Vagina (tissue), 2 donors: ENCODE measurements around the gene ADGRB2. TPM values are rescaled to one million over a fixed set of nuclear protein-coding genes. Genes with fewer than 3 reads are reported as not detected.

ENCODE experiments used
- DNase-seq, 2 donors: peaks; one replicate each; pipeline ENCODE4 v3.0.0-alpha.2; 2017; ENCODE audit errors: extremely low spot score in 2 of 2
- H3K27ac ChIP-seq: fragments of 200-600 bp; sonication (generic); one replicate; pipeline ENCODE4 v1.5.1; 2019
- H3K27me3 ChIP-seq: fragments of 200-600 bp; sonication (generic); one replicate; pipeline ENCODE4 v1.5.1; 2019
- H3K36me3 ChIP-seq, 2 donors: fragments of 200-600 bp; sonication (generic); one replicate each; pipeline ENCODE4 v1.5.1; 2017 to 2019
- H3K4me1 ChIP-seq: fragments of 200-600 bp; sonication (generic); one replicate; pipeline ENCODE4 v1.5.1; 2019
- H3K4me3 ChIP-seq, 2 donors: fragments of 200-600 bp; sonication (generic); 1 replicate in 1 of 2; 2 replicates in 1 of 2; pipeline ENCODE4 v1.5.1; 2016 to 2019
- H3K9me3 ChIP-seq: fragments of 200-600 bp; sonication (generic); one replicate; pipeline ENCODE4 v1.5.1; 2019
- CTCF ChIP-seq, 3 experiments: fragments of 450-650 bp in 2 of 3; fragments of 200-600 bp in 1 of 3; sonication (generic) in 1 of 3; IDR thresholded peaks; one replicate each; pipeline ENCODE4 v1.5.1; 2017 to 2019; ENCODE audit warnings: antibody characterized with exemption in 3 of 3, mild to moderate bottlenecking in 2 of 3, moderate library complexity in 2 of 3
- POLR2A ChIP-seq, 2 donors: fragments of 450-650 bp; IDR thresholded peaks; one replicate each; pipeline ENCODE4 v1.6.1; 2017; ENCODE audit warnings: antibody characterized with exemption in 2 of 2, mild to moderate bottlenecking in 2 of 2, moderate library complexity in 2 of 2
- POLR2AphosphoS5 ChIP-seq, 2 donors: sonication (generic); formaldehyde crosslinking; IDR thresholded peaks; one replicate each; pipeline ENCODE4 v1.9.0; 2017; ENCODE audit warnings: antibody characterized with exemption in 2 of 2, mild to moderate bottlenecking in 2 of 2, low read depth in 1 of 2; ENCODE audit not compliant: insufficient read depth in 1 of 2
- intact Hi-C: fragments of 100-400 bp; cut with DNase I; formaldehyde crosslinking; loops from one replicate; pipeline ENCODE4 v1.15.1; 2023
- total RNA-seq: library from RNA; depleted of rRNA; stranded (reverse); fragments of >200 nt; gene quantifications from one replicate; pipeline ENCODE4 v1.2.3, GENCODE V29; 2016

Gene ADGRB2
- total RNA-seq, 1 donor from 2014 or later = 3.9 TPM

DNA sequence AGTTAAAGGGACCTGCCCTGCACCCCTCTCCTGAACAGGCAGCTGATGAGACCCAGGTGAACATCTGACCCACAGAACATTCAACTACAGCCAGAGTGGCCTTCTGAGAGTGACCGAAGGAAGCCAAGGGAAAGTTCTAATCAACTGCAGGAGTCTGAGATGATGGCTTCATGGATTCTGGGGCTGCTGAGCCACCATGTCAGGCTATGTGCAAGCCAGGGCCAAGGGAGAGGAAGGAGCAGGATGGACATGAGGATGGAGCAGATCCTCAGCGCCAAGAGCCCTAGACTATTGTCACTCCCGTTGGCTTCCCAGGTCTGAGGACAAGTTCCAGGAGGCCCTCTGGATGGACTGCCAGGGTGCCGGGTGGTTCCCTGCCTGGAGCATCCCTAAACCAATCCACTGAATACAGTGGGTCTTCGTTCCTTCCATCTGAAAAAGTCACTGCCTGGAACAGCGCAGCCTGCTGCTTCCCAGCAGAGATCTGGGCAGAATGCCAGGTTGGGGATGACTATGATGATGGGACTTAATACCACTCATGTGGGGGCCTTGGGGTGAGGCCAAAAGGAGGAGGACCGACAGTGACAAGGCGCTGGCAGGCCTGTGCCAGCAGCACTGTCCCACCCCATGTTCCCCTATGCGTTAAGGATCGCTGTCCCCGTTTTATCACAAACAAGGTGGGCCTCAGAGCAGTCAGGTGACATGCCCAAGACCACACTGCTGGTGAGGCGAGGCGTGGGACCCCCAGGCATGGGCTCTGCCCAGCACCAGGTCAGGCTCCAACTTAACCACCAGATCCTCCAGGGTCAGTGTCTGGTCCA, 31.9 kb upstream of the ADGRB2 start:
- H3K36me3 ChIP-seq = no peaks in the 10 kb centered on the region
- peaks cover 14% of the 10 kb centered on the region for H3K4me1 ChIP-seq
- TF ChIP-seq POLR2AphosphoS5 (IDR thresholded peaks at IDR 0.05; ENCODE audit: insufficient read depth in 1 of 2, low read depth in 1 of 2) (no peak), POLR2A (IDR thresholded peaks at IDR 0.05) (no peak), CTCF (IDR thresholded peaks at IDR 0.05) (no peak)
- DNase-seq = peak in 1 of 2 donors; percentile 72
- no peak overlapping the region for H3K27ac ChIP-seq
- intact Hi-C loops = no loop called here
- H3K9me3 ChIP-seq = no peaks in the 10 kb centered on the region
- no peak overlapping the region for H3K4me3 ChIP-seq
- H3K27me3 ChIP-seq = no peaks in the 10 kb centered on the region

DNA sequence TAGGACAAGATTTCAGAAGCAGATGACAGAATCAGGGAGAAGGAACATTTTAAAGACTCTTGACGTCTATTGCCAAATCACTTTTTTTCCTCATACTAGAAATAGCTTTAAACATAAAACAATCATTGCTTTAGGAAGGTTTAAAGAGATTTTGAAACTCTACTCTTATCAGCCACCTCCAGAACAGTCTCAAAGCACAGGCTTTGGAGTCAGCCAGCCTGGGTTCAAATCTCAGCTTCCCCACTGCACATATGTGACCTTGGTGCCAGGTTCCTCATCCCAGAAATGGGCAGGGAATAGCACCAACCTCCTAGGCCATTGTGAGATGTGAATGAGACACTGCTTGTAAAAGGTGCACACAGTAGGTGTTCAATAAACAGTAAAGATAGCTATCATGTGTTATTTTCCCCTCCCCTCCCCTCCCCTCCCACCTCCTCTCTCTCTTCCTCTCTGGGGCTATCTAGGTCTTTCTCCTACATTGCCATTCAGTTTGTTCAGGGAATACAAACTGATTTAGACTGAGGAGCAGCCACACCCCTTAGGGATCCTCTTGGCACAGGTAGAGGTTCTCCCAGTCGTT, 31.0 kb upstream of the ADGRB2 start:
- DNase-seq = no peak
- intact Hi-C loops = no loop called here
- TF ChIP-seq CTCF (IDR thresholded peaks at IDR 0.05) = no peak

DNA sequence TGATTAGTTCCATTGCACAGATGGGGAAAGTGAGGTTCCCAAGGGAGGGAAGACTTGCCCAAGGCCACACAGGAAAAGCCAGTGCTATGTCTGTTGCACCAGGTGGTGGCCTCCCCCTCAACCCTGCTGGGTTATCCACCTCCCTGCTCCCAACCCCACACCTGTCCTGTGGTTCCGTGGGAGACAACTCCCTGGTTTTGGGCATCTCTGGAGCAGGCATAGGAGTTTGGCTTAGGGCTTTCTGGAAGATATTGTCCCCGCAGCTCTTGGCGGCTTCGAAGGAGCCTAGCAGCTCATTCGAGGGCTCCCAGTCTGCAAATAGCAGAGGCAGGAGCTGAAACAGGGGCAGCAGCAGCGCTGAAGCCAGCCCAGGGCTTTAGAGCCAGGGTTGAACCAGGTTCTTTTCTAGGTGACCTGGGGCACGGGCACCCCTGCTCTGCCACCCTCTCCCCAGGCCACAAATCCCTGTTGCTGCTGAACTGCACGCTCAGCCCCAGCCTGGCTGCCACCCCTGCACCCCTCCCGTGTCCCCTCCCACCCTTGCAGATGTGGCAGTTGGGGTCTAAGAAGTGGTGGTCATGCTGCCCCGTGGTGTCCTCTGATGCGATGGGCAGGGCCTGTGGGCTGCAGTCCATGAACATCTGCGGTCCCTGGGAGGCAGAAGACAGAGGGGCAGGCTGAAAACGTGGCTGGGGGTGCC, 29.6 kb upstream of the ADGRB2 start:
- Histone ChIP-seq H3K4me1 (peaks cover 17% of the 10 kb centered on the region), H3K4me3 (no peak overlapping the region), H3K27me3 (no peaks in the 10 kb centered on the region), H3K36me3 (no peaks in the 10 kb centered on the region), H3K27ac (no peak overlapping the region), H3K9me3 (no peaks in the 10 kb centered on the region)
- no peak for DNase-seq
- intact Hi-C loops = no loop called here
- TF ChIP-seq POLR2A (IDR thresholded peaks at IDR 0.05) (no peak), CTCF (IDR thresholded peaks at IDR 0.05) (no peak), POLR2AphosphoS5 (IDR thresholded peaks at IDR 0.05; ENCODE audit: insufficient read depth in 1 of 2, low read depth in 1 of 2) (no peak)

More for the DNA sequence above, 31.0 kb upstream of the ADGRB2 start:
- no peak overlapping the region for H3K4me3 ChIP-seq
- peaks cover 14% of the 10 kb centered on the region for H3K4me1 ChIP-seq
- H3K36me3 ChIP-seq = no peaks in the 10 kb centered on the region
- H3K27me3 ChIP-seq = no peaks in the 10 kb centered on the region
- no peak overlapping the region for H3K27ac ChIP-seq
- no peaks in the 10 kb centered on the region for H3K9me3 ChIP-seq

DNA sequence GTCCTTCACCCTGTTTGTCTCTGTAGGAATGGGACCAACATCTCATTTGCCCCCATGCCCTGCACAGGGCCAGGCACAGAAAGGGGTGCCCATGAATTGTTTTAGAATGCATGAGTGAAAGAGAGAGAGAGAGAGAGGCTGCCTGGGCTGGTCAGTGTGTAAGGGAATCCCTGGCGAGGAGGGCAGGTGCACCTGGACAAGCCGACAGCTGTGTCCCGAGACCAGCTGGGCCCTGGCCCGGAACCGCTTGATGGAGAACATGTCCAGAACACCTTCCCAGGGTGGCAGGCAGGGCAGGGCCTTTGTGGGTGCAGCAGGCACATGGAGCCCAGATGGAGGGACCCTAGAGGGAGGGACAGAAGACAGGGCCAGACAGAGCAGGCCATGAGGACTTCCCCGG, 28.9 kb upstream of the ADGRB2 start:
- intact Hi-C loops = no loop called here
- Histone ChIP-seq H3K4me3 (no peak overlapping the region), H3K27ac (no peak overlapping the region), H3K4me1 (peaks cover 17% of the 10 kb centered on the region), H3K27me3 (no peaks in the 10 kb centered on the region), H3K9me3 (no peaks in the 10 kb centered on the region), H3K36me3 (no peaks in the 10 kb centered on the region)
- no peak for DNase-seq
- TF ChIP-seq CTCF (IDR thresholded peaks at IDR 0.05) (no peak), POLR2A (IDR thresholded peaks at IDR 0.05) (no peak), POLR2AphosphoS5 (IDR thresholded peaks at IDR 0.05; ENCODE audit: insufficient read depth in 1 of 2, low read depth in 1 of 2) (no peak)
